LNCAP (cell line): ENCODE measurements around the gene GSK3A.

Experiments used
- CTCF ChIP-seq: fragments of 450-650 bp; IDR thresholded peaks from 2 replicates; pipeline ENCODE4 v1.5.1; 2017; ENCODE audit warnings: mild to moderate bottlenecking

The GSK3A gene

GRCh38 chr19:42242512-42243409 lies at the start of gene GSK3A:
GSK3A (minus strand) TSS chr19:42242602; CDS start chr19:42242465, 137 bp downstream.
- no peak for TF ChIP-seq CTCF

- TF ChIP-seq CTCF = no peak
These were observed 49.0 kb upstream of the GSK3A start for GRCh38 chr19:42291435-42291810.

- no peak for TF ChIP-seq CTCF
These were observed 48.4 kb upstream of the GSK3A start for GRCh38 chr19:42290523-42291434.

- no peak for TF ChIP-seq CTCF
These were observed 47.7 kb upstream of the GSK3A start for GRCh38 chr19:42290136-42290522.

- TF ChIP-seq CTCF = no peak
These were observed 47.2 kb upstream of the GSK3A start for GRCh38 chr19:42289556-42290041.

- no peak for TF ChIP-seq CTCF
These were observed 46.6 kb upstream of the GSK3A start for GRCh38 chr19:42288881-42289555.

GRCh38 chr19:42288387-42288786 lies 46.0 kb upstream of the GSK3A start:
- no peak for TF ChIP-seq CTCF
